ENCODE data around the gene ITGAV.

DNA sequence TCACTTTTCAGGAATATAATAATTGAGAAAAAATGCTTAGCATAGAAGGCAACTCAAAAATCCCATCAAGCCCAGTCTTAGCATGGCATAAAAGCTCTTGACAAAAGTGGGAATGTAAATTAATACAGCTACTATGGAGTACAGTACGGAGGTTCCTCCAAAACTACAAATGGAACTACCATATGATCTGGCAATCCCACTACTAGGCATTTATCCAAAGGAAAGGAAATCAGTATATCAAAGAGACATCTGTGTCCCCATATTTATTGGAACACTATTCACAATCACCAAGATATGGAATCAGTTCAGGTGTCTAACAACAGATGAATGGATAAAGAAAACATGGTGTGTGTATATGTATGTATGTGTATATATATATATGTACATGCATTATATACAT is 28.8 kb downstream of the ITGAV start:
- TF ChIP-seq CTCF (IDR thresholded peaks at IDR 0.05) (no peak), EP300 (IDR thresholded peaks at IDR 0.05) (no peak)
